K562 (cell line): Measurements from ENCODE around the gene C1QTNF8. TPM values are rescaled to one million over a fixed set of nuclear protein-coding genes. Genes with fewer than 3 reads are reported as not detected.

Experiments used
- ATAC-seq: fragments of 200-7000 bp; cut with Tn5 transposase; 3 replicates; pipeline ENCODE4 v1.9.1; 2020; ENCODE audit warnings: moderate library complexity
- BruUV-seq: library from RNA; stranded (reverse); fragments of 400-500 nt; replicated peaks from 2 replicates; lab custom pipeline; 2021; lab: Mats Ljungman, UMichigan
- CTCF ChIA-PET: fragments of 300-600 bp; formaldehyde crosslinking; extraction: SDS; loops from one replicate; lab custom pipeline; 2021; ENCODE audit warnings: low intra/inter-chr PET ratio; lab: Yijun Ruan, JAX
- POLR2A ChIA-PET: fragments of 300-600, 350-650 bp; sonication (Branson Sonifier 250); formaldehyde crosslinking; extraction: SDS; loops from one replicate; lab custom pipeline; 2021; ENCODE audit warnings: antibody characterized with exemption, inconsistent platforms; lab: Yijun Ruan, JAX
- DNase-seq, 4 experiments: peaks; one replicate each; pipeline versions ENCODE4 v3.0.0 to v3.0.0-alpha.2; 2011 to 2018; ENCODE audit warnings: low spot score in 3 of 4, mixed read lengths in 3 of 4; ENCODE audit errors: extremely low read depth in 1 of 4
- FAIRE-seq: peaks from 2 replicates; lab custom pipeline; 2011; peaks lifted over from hg19 to GRCh38; lab: Jason Lieb, UNC
- H2AFZ ChIP-seq: 2 replicates; pipeline ENCODE4 v1.6.0; 2011; ENCODE audit warnings: low read depth, low read length, control low read depth, inconsistent platforms
- H3K27ac ChIP-seq: fragments of 200-600 bp; 3 replicates; pipeline ENCODE4 v1.8.0; 2011; ENCODE audit warnings: low read depth, mild to moderate bottlenecking, control low read depth, inconsistent platforms, low read length, moderate library complexity, mixed read lengths; ENCODE audit errors: extremely low read depth
- H3K27me3 ChIP-seq, 2 experiments: fragments of 300-600 bp in 1 of 2; 2 replicates in 1 of 2; 3 replicates in 1 of 2; pipeline versions ENCODE4 v1.6.0 to v1.8.0; 2011; ENCODE audit warnings: inconsistent platforms in 2 of 2, low read length in 2 of 2, mild to moderate bottlenecking in 1 of 2, mixed read lengths in 1 of 2, moderate library complexity in 1 of 2; ENCODE audit not compliant: control insufficient read depth in 2 of 2, insufficient read depth in 2 of 2
- H3K36me3 ChIP-seq: fragments of 300-600 bp; 3 replicates; pipeline ENCODE4 v1.8.0; 2011; ENCODE audit warnings: mild to moderate bottlenecking, low read length, inconsistent platforms; ENCODE audit not compliant: control insufficient read depth, insufficient read depth
- H3K4me1 ChIP-seq, 2 experiments: fragments of 200-600 bp in 1 of 2; replicated peaks in 1 of 2; 2 replicates in 1 of 2; 3 replicates in 1 of 2; pipeline versions ENCODE4 v1.5.1 to v1.8.0; 2011; ENCODE audit warnings: inconsistent platforms in 2 of 2, low read length in 2 of 2, mild to moderate bottlenecking in 1 of 2, mixed read lengths in 1 of 2, moderate library complexity in 1 of 2; ENCODE audit not compliant: control insufficient read depth in 2 of 2, insufficient read depth in 2 of 2
- H3K4me2 ChIP-seq: 2 replicates; pipeline ENCODE4 v1.6.1; 2011; ENCODE audit warnings: low read length, control low read depth, inconsistent platforms, mixed read lengths; ENCODE audit not compliant: insufficient read depth
- H3K4me3 ChIP-seq: fragments of 200-600 bp; sonication (generic), shearing (Covaris generic); 2 replicates; pipeline ENCODE4 v1.5.1; 2016; ENCODE audit warnings: control low read depth, inconsistent platforms
- H3K79me2 ChIP-seq: fragments of 200-600 bp; 3 replicates; pipeline ENCODE4 v1.8.0; 2011; ENCODE audit warnings: low read length, inconsistent platforms; ENCODE audit not compliant: control insufficient read depth, insufficient read depth
- H3K9ac ChIP-seq, 2 experiments: 2 replicates each; pipeline versions ENCODE4 v1.6.0 to v1.6.1; 2011; ENCODE audit warnings: low read depth in 2 of 2, low read length in 2 of 2, control low read depth in 1 of 2, inconsistent platforms in 1 of 2, mild to moderate bottlenecking in 1 of 2, mixed read lengths in 1 of 2; ENCODE audit not compliant: insufficient read depth in 1 of 2
- H3K9me1 ChIP-seq: one replicate; pipeline ENCODE4 v1.6.0; 2011; ENCODE audit warnings: inconsistent platforms, mild to moderate bottlenecking, low read length, moderate library complexity; ENCODE audit not compliant: control insufficient read depth, insufficient read depth
- H3K9me3 ChIP-seq: replicated peaks from 2 replicates; pipeline ENCODE4 v1.5.1; 2011; ENCODE audit warnings: low read depth, low read length, inconsistent platforms; ENCODE audit not compliant: control insufficient read depth, insufficient read depth
- H4K20me1 ChIP-seq: replicated peaks from 2 replicates; pipeline ENCODE4 v1.6.1; 2011; ENCODE audit warnings: low read length, inconsistent platforms, mixed read lengths; ENCODE audit not compliant: control insufficient read depth, insufficient read depth
- CTCF ChIP-seq, 3 experiments: IDR thresholded peaks in 2 of 3; conservative IDR thresholded peaks in 1 of 3; 2 replicates each; pipeline ENCODE4 v1.5.1; 2011 to 2012; ENCODE audit warnings: low read length in 3 of 3, mild to moderate bottlenecking in 3 of 3, control low read depth in 2 of 3, improper control_type of control experiment in 1 of 3, inconsistent platforms in 1 of 3, low read depth in 1 of 3, mixed read lengths in 1 of 3, moderate library complexity in 1 of 3; ENCODE audit not compliant: insufficient read depth in 2 of 3
- E2F3 ChIP-seq: fragments of 250-450 bp; sonication (Bioruptor Pico); IDR thresholded peaks from 2 replicates; pipeline ENCODE4 v1.4.0; 2020; ENCODE audit warnings: mild to moderate bottlenecking
- E2F5 ChIP-seq: sonication (generic); formaldehyde crosslinking; IDR thresholded peaks from 2 replicates; pipeline ENCODE4 v1.8.0; 2022; ENCODE audit warnings: mild to moderate bottlenecking, missing genetic modification reagents
- ELK1 ChIP-seq: sonication (generic); formaldehyde crosslinking; IDR thresholded peaks from 2 replicates; pipeline ENCODE4 v1.8.1; 2022; ENCODE audit warnings: missing genetic modification reagents
- HBP1 ChIP-seq: fragments of 450-650 bp; formaldehyde crosslinking; IDR thresholded peaks from 2 replicates; pipeline ENCODE4 v1.4.0; 2022; ENCODE audit warnings: missing genetic modification characterization
- MAFK ChIP-seq: IDR thresholded peaks from 2 replicates; pipeline ENCODE4 v1.6.1; 2011; ENCODE audit warnings: low read length, improper control_type of control experiment
- MECOM ChIP-seq: fragments of 250-450 bp; sonication (Bioruptor Pico); IDR thresholded peaks from 2 replicates; pipeline ENCODE4 v1.8.0; 2022; ENCODE audit warnings: inconsistent platforms
- RBM14 ChIP-seq: fragments of 200-400 bp; formaldehyde crosslinking; IDR thresholded peaks from 2 replicates; pipeline ENCODE4 v1.6.1; 2018; ENCODE audit warnings: low read depth, mild to moderate bottlenecking, low read length, moderate library complexity, borderline replicate concordance; ENCODE audit not compliant: insufficient read depth
- RHOXF2B ChIP-seq: fragments of 250-450 bp; sonication (Bioruptor Pico); conservative IDR thresholded peaks from 2 replicates; pipeline ENCODE4 v1.5.1; 2021
- ZNF668 ChIP-seq: fragments of 250-450 bp; sonication (Bioruptor Pico); IDR thresholded peaks from 2 replicates; pipeline ENCODE4 v1.8.0; 2022; ENCODE audit warnings: mild to moderate bottlenecking, inconsistent platforms
- WGBS: fragments of 100-300 bp; shearing (Covaris generic); methylation state at CpG from one replicate; pipeline ENCODE4 v1.1.6; 2016; ENCODE audit warnings: low coverage, mixed read lengths; ENCODE audit not compliant: insufficient coverage; ENCODE audit errors: missing lambda C conversion rate; 5-methylcytosine and 5-hydroxymethylcytosine counted together
- in situ Hi-C: fragments of 300-500 bp; cut with MboI; formaldehyde crosslinking; loops from 4 replicates; pipeline ENCODE4 v1.15.0; 2018; ENCODE audit warnings: inconsistent platforms, mixed read lengths
- intact Hi-C: fragments of 100-400 bp; cut with micrococcal nuclease; formaldehyde crosslinking; loops from 2 replicates; pipeline ENCODE4 v1.14.2; 2022
- polyA plus RNA-seq, 8 experiments: library from polyadenylated mRNA; depleted of rRNA in 4 of 8; stranded (reverse) in 5 of 8; unstranded in 3 of 8; fragments of >200 nt; fragmentation: Nextera tagmentation in 2 of 8; fragmentation: Illumina TruSeq in 1 of 8; extraction: Ambion mirVana in 2 of 8; extraction: Trizol in 1 of 8; gene quantifications; 2 replicates each; pipeline versions ENCODE4 v1.2.1 to v1.2.3, GENCODE V29; 2011 to 2014; ENCODE audit warnings: inconsistent platforms in 1 of 8, missing spikeins in 1 of 8
- total RNA-seq, 7 experiments: library from RNA; depleted of rRNA in 6 of 7; stranded (reverse); fragments of >200 nt in 6 of 7; fragmentation: Illumina TruSeq in 2 of 7; extraction: Trizol in 2 of 7; gene quantifications; 2 replicates each; pipeline versions ENCODE4 v1.2.1 to v1.2.3, GENCODE V29; 2011 to 2021; ENCODE audit warnings: low replicate concordance in 1 of 7
- TF ChIP-seq, protein P1 (sequence below): sonication (generic); IDR thresholded peaks from 2 replicates; pipeline ENCODE4 v1.6.1; 2016
- TF ChIP-seq, protein P2 (sequence below): fragments of 250-450 bp; sonication (Bioruptor Pico); IDR thresholded peaks from 2 replicates; pipeline ENCODE4 v1.5.0; 2020; ENCODE audit warnings: mild to moderate bottlenecking, borderline replicate concordance

Gene C1QTNF8
- total and polyA plus RNA-seq, 9 of the 15 experiments (the other 6 are each of a cell fraction or from before 2014, with no cell fraction given): not detected

GRCh38 chr16:1106659-1107058 lies 10.6 kb upstream of the C1QTNF8 start:
- WGBS: 17% methylated on average over 12 of the region's 16 CpGs
- Histone ChIP-seq H3K9me1 (peaks cover 3% of the 10 kb centered on the region), H3K4me2 (no peak overlapping the region), H3K27me3 (peaks cover 27 to 60% of the 10 kb centered on the region in 2 experiments), H3K9ac (no peak overlapping the region; a peak in 1 of 4 replicates), H3K9me3 (no peaks in the 10 kb centered on the region), H4K20me1 (peaks cover 23% of the 10 kb centered on the region), H3K27ac (no peak overlapping the region), H3K36me3 (no peaks in the 10 kb centered on the region), H3K4me1 (peaks cover 0 to 62% of the 10 kb centered on the region in 2 experiments; a peak in 2 of 5 replicates), H3K4me3 (no peak overlapping the region), H3K79me2 (no peaks in the 10 kb centered on the region), H2AFZ (no peak overlapping the region)
- intact Hi-C loops (loop anchor here (2.0 kb wide), 1 partner anchor 88 kb away; no protein-coding TSS in a partner anchor), in situ Hi-C loops (no loop called here)
- CTCF ChIA-PET: interaction anchor here (0.9 to 4.3 kb wide), 2 partner anchors 88 to 706 kb away, joined by 7 to 38 read pairs; no protein-coding TSS in a partner anchor
- no TSS peak for BruUV-seq
- no peak for DNase-seq
- FAIRE-seq: no peak
- POLR2A ChIA-PET: no interaction called here
- no peak for ATAC-seq
- TF ChIP-seq CTCF (IDR thresholded peaks at IDR 0.05 in 2 of 3, conservative IDR thresholded peaks at IDR 0.05 in 1 of 3; ENCODE audit: insufficient read depth in 2 of 3, low read depth in 1 of 3, low read length in 3 of 3) (no peak), ELK1 (CRISPR knock-in tag) (no peak), HBP1 (CRISPR knock-in tag) (no peak), ZNF668 (no peak), RHOXF2B (CRISPR knock-in tag) (no peak), E2F3 (no peak), E2F5 (CRISPR knock-in tag) (no peak), MECOM (no peak), MAFK (no peak), RBM14 (no peak)
- TF ChIP-seq, protein P1, sequence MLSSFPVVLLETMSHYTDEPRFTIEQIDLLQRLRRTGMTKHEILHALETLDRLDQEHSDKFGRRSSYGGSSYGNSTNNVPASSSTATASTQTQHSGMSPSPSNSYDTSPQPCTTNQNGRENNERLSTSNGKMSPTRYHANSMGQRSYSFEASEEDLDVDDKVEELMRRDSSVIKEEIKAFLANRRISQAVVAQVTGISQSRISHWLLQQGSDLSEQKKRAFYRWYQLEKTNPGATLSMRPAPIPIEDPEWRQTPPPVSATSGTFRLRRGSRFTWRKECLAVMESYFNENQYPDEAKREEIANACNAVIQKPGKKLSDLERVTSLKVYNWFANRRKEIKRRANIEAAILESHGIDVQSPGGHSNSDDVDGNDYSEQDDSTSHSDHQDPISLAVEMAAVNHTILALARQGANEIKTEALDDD: no peak
- TF ChIP-seq, protein P2, sequence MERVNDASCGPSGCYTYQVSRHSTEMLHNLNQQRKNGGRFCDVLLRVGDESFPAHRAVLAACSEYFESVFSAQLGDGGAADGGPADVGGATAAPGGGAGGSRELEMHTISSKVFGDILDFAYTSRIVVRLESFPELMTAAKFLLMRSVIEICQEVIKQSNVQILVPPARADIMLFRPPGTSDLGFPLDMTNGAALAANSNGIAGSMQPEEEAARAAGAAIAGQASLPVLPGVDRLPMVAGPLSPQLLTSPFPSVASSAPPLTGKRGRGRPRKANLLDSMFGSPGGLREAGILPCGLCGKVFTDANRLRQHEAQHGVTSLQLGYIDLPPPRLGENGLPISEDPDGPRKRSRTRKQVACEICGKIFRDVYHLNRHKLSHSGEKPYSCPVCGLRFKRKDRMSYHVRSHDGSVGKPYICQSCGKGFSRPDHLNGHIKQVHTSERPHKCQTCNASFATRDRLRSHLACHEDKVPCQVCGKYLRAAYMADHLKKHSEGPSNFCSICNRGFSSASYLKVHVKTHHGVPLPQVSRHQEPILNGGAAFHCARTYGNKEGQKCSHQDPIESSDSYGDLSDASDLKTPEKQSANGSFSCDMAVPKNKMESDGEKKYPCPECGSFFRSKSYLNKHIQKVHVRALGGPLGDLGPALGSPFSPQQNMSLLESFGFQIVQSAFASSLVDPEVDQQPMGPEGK (CRISPR knock-in tag): no peak
